Measurements from ENCODE around the gene MMP20. TPM values are rescaled to one million over a fixed set of nuclear protein-coding genes. Genes with fewer than 3 reads are reported as not detected.

The MMP20 gene
- total RNA-seq, 2 donors from 2014 or later, result not detected

GRCh38 chr11:102614485-102614884, 10.6 kb downstream of the MMP20 start:
- no peak overlapping the region for H3K4me3 Mint-ChIP-seq
- no peaks in the 10 kb centered on the region for H3K36me3 Mint-ChIP-seq (ENCODE audit: low read depth)
- 91 to 100% methylated on average over 2 of the region's 2 CpGs for WGBS, 2 experiments (ENCODE audit: insufficient coverage in 1 of 2, insufficient read length in 1 of 2)
- peak; percentile 34 for TF ChIP-seq CTCF (conservative IDR thresholded peaks at IDR 0.05)
- H3K9me3 ChIP-seq (ENCODE audit: control insufficient read depth, low read length), result no peaks in the 10 kb centered on the region
- H3K36me3 ChIP-seq (ENCODE audit: control insufficient read depth, insufficient read depth, low read length), result no peaks in the 10 kb centered on the region
- no peaks in the 10 kb centered on the region for H3K9me3 Mint-ChIP-seq
- H3K4me1 ChIP-seq (ENCODE audit: control insufficient read depth, insufficient read depth, low read length), result peaks cover 12% of the 10 kb centered on the region
- no peak overlapping the region for H3K27ac ChIP-seq (ENCODE audit: low read depth, low read length)
- DNase-seq, result no peak
- peaks cover 24% of the 10 kb centered on the region for H3K4me1 Mint-ChIP-seq
- H3K9ac ChIP-seq (ENCODE audit: extremely low read depth, low read length, poor library complexity, severe bottlenecking), result no peak overlapping the region
- no peaks in the 10 kb centered on the region for H3K27me3 ChIP-seq (ENCODE audit: control insufficient read depth, insufficient read depth, low read length, poor library complexity, severe bottlenecking)
- no peaks in the 10 kb centered on the region for H3K27me3 Mint-ChIP-seq (ENCODE audit: insufficient read depth)
- H3K27ac Mint-ChIP-seq, result no peak overlapping the region
- H3K4me3 ChIP-seq (ENCODE audit: low read length), result no peak overlapping the region

DNA sequence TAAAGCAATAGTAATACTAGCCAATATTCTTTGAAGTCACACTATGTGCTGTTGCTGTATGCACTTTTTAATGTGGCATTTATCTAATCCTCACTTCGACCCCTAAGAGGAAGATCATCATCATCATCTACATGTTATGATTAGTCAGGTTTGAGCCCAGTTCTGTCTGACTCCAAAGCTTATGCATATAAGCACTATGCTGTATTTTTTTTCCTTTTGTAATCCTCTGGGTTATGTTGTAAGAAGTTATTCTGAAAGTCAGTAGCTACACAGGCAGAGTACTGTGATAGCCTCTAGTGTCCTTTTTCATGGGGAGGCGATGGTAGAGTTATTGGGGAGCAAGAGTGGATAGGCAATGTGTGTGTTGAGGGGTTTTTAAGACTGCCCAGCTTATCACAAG, 11.1 kb downstream of the MMP20 start:
- Mint-ChIP-seq H3K27me3 (ENCODE audit: insufficient read depth) (no peaks in the 10 kb centered on the region), H3K36me3 (ENCODE audit: low read depth) (no peaks in the 10 kb centered on the region), H3K27ac (no peak overlapping the region), H3K9me3 (no peaks in the 10 kb centered on the region), H3K4me3 (no peak overlapping the region), H3K4me1 (peaks cover 24% of the 10 kb centered on the region)
- no peak overlapping the region for H3K27ac ChIP-seq (ENCODE audit: low read depth, low read length)
- H3K27me3 ChIP-seq (ENCODE audit: control insufficient read depth, insufficient read depth, low read length, poor library complexity, severe bottlenecking), result no peaks in the 10 kb centered on the region
- H3K9me3 ChIP-seq (ENCODE audit: control insufficient read depth, low read length), result no peaks in the 10 kb centered on the region
- peaks cover 12% of the 10 kb centered on the region for H3K4me1 ChIP-seq (ENCODE audit: control insufficient read depth, insufficient read depth, low read length)
- H3K36me3 ChIP-seq (ENCODE audit: control insufficient read depth, insufficient read depth, low read length), result no peaks in the 10 kb centered on the region
- H3K4me3 ChIP-seq (ENCODE audit: low read length), result no peak overlapping the region
- no peak overlapping the region for H3K9ac ChIP-seq (ENCODE audit: extremely low read depth, low read length, poor library complexity, severe bottlenecking)
- no peak for TF ChIP-seq CTCF (conservative IDR thresholded peaks at IDR 0.05)
- no peak for DNase-seq
- WGBS, 2 experiments (ENCODE audit: insufficient coverage in 1 of 2, insufficient read length in 1 of 2), result 97 to 100% methylated on average over 1 to 2 of the region's 2 CpGs

- no peaks in the 10 kb centered on the region for H3K27me3 ChIP-seq (ENCODE audit: control insufficient read depth, insufficient read depth, low read length, poor library complexity, severe bottlenecking)
- Mint-ChIP-seq H3K9me3 (no peaks in the 10 kb centered on the region), H3K4me1 (peaks cover 24% of the 10 kb centered on the region), H3K27ac (no peak overlapping the region), H3K36me3 (ENCODE audit: low read depth) (no peaks in the 10 kb centered on the region), H3K27me3 (ENCODE audit: insufficient read depth) (no peaks in the 10 kb centered on the region), H3K4me3 (no peak overlapping the region)
- no peak overlapping the region for H3K27ac ChIP-seq (ENCODE audit: low read depth, low read length)
- no peak overlapping the region for H3K9ac ChIP-seq (ENCODE audit: extremely low read depth, low read length, poor library complexity, severe bottlenecking)
- WGBS, 2 experiments (ENCODE audit: insufficient coverage in 1 of 2, insufficient read length in 1 of 2), result 55 to 59% methylated on average over 1 of the region's 1 CpG
- no peaks in the 10 kb centered on the region for H3K36me3 ChIP-seq (ENCODE audit: control insufficient read depth, insufficient read depth, low read length)
- DNase-seq, result no peak
- H3K4me1 ChIP-seq (ENCODE audit: control insufficient read depth, insufficient read depth, low read length), result peaks cover 12% of the 10 kb centered on the region
- no peaks in the 10 kb centered on the region for H3K9me3 ChIP-seq (ENCODE audit: control insufficient read depth, low read length)
- H3K4me3 ChIP-seq (ENCODE audit: low read length), result no peak overlapping the region
- no peak for TF ChIP-seq CTCF (conservative IDR thresholded peaks at IDR 0.05)
These were observed 11.7 kb downstream of the MMP20 start for GRCh38 chr11:102613450-102613849.

Data from endodermal cell (in vitro differentiated cells).